Osteoblast (primary cell): Measurements from ENCODE around the gene LHFPL6. TPM values are rescaled to one million over a fixed set of nuclear protein-coding genes. Genes with fewer than 3 reads are reported as not detected.

Experiments
- DNase-seq: peaks from one replicate; pipeline ENCODE4 v3.0.0; 2011; ENCODE audit warnings: low spot score, mixed read lengths; ENCODE audit not compliant: insufficient read length; ENCODE audit errors: missing footprints
- H2AFZ ChIP-seq: 2 replicates; pipeline ENCODE4 v1.6.0; 2011; ENCODE audit warnings: mild to moderate bottlenecking, low read length
- H3K27ac ChIP-seq: 2 replicates; pipeline ENCODE4 v1.5.1; 2011; ENCODE audit warnings: mild to moderate bottlenecking, low read depth, low read length, moderate library complexity
- H3K27me3 ChIP-seq: 2 replicates; pipeline ENCODE4 v1.6.0; 2012; ENCODE audit warnings: mild to moderate bottlenecking, control low read depth, inconsistent platforms, low read length, moderate library complexity; ENCODE audit not compliant: insufficient read depth
- H3K36me3 ChIP-seq: 2 replicates; pipeline ENCODE4 v1.5.1; 2011; ENCODE audit warnings: mild to moderate bottlenecking, low read length, control low read depth, moderate library complexity; ENCODE audit not compliant: insufficient read depth
- H3K4me1 ChIP-seq: 2 replicates; pipeline ENCODE4 v1.5.1; 2011; ENCODE audit warnings: mild to moderate bottlenecking, low read length, control low read depth, moderate library complexity; ENCODE audit not compliant: insufficient read depth
- H3K4me2 ChIP-seq: 2 replicates; pipeline ENCODE4 v1.6.0; 2011; ENCODE audit warnings: mild to moderate bottlenecking, low read length; ENCODE audit not compliant: insufficient read depth
- H3K4me3 ChIP-seq: fragments of 200-600 bp; sonication (generic); 3 replicates; pipeline ENCODE4 v1.5.1; 2012; ENCODE audit warnings: mild to moderate bottlenecking, low read length, inconsistent platforms; ENCODE audit not compliant: insufficient read depth
- H3K79me2 ChIP-seq: 2 replicates; pipeline ENCODE4 v1.6.0; 2012; ENCODE audit warnings: mild to moderate bottlenecking, low read length, control low read depth, inconsistent platforms; ENCODE audit not compliant: insufficient read depth
- H3K9me3 ChIP-seq: 2 replicates; pipeline ENCODE4 v1.5.1; 2011; ENCODE audit warnings: low read depth, low read length, control low read depth
- H4K20me1 ChIP-seq: 2 replicates; pipeline ENCODE4 v1.6.0; 2012; ENCODE audit warnings: mild to moderate bottlenecking, low read length, control low read depth; ENCODE audit not compliant: insufficient read depth
- total RNA-seq: library from RNA; depleted of rRNA; stranded (reverse); fragments of >200 nt; gene quantifications from 2 replicates; pipeline ENCODE4 v1.2.3, GENCODE V29; 2012
- TF ChIP-seq, protein P1 (sequence below): IDR thresholded peaks from 2 replicates; pipeline ENCODE4 v1.5.1; 2011; ENCODE audit warnings: mild to moderate bottlenecking, low read depth, low read length, moderate library complexity; ENCODE audit errors: extremely low read depth

Gene LHFPL6
- total RNA-seq, 1 donor: 112 TPM

DNA sequence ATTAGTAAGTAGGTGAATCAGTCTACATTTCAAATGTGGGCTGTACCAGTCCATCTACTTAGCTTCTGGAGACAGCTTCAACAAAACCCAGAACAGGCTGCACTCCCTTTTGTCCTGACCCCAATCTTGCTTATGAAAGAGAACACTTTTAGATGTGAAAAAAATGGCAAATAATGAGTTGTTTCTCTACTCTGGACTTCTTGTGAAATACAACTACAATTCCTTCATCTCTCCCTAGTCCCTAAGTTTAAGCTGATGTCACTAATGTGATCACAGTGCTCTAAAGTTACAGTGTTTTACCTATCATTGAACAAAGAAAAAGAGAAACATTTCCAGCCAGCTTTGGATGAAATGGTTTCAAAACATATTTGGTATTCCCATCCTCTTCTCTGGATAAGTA is 183.9 kb downstream of the LHFPL6 start:
- Histone ChIP-seq H3K4me3 (no peak overlapping the region), H3K27ac (no peak overlapping the region)
- TF ChIP-seq, protein P1, sequence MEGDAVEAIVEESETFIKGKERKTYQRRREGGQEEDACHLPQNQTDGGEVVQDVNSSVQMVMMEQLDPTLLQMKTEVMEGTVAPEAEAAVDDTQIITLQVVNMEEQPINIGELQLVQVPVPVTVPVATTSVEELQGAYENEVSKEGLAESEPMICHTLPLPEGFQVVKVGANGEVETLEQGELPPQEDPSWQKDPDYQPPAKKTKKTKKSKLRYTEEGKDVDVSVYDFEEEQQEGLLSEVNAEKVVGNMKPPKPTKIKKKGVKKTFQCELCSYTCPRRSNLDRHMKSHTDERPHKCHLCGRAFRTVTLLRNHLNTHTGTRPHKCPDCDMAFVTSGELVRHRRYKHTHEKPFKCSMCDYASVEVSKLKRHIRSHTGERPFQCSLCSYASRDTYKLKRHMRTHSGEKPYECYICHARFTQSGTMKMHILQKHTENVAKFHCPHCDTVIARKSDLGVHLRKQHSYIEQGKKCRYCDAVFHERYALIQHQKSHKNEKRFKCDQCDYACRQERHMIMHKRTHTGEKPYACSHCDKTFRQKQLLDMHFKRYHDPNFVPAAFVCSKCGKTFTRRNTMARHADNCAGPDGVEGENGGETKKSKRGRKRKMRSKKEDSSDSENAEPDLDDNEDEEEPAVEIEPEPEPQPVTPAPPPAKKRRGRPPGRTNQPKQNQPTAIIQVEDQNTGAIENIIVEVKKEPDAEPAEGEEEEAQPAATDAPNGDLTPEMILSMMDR: no peak

DNA sequence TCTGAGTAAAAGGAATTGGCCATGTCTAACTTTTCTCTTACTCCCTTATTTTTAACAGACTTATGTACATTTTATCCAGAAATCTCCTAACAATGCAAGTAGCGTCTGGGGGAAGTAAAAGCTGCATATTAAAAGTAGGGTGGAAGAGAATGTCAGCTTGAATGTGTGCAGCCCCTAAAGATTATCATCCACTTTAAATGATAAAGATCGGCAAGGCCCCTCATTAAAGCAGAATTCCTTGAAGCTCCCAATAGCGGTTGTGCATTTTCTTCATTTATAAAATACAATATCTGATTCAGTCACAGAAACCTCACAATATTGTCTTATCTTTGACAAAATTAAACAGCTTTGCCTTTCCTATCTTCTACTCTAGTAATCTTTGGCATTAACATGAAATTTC is 184.6 kb downstream of the LHFPL6 start:
- H3K4me3 ChIP-seq: no peak overlapping the region
- no peak overlapping the region for H3K27ac ChIP-seq
- H3K4me1 ChIP-seq: peaks cover 24% of the 10 kb centered on the region
- H3K4me2 ChIP-seq: no peak overlapping the region
- H3K79me2 ChIP-seq: peaks cover 2% of the 10 kb centered on the region
- TF ChIP-seq, protein P1: no peak
- H4K20me1 ChIP-seq: no peaks in the 10 kb centered on the region
- no peaks in the 10 kb centered on the region for H3K27me3 ChIP-seq
- H3K36me3 ChIP-seq: no peaks in the 10 kb centered on the region
- no peaks in the 10 kb centered on the region for H3K9me3 ChIP-seq
- H2AFZ ChIP-seq: no peak overlapping the region
- no peak for DNase-seq

More for the DNA sequence above, 183.9 kb downstream of the LHFPL6 start:
- Histone ChIP-seq H3K9me3 (no peaks in the 10 kb centered on the region), H3K4me2 (no peak overlapping the region), H4K20me1 (no peaks in the 10 kb centered on the region), H3K79me2 (peaks cover 2% of the 10 kb centered on the region), H3K27me3 (no peaks in the 10 kb centered on the region), H3K4me1 (peaks cover 24% of the 10 kb centered on the region), H3K36me3 (no peaks in the 10 kb centered on the region), H2AFZ (no peak overlapping the region)
- DNase-seq: no peak

DNA sequence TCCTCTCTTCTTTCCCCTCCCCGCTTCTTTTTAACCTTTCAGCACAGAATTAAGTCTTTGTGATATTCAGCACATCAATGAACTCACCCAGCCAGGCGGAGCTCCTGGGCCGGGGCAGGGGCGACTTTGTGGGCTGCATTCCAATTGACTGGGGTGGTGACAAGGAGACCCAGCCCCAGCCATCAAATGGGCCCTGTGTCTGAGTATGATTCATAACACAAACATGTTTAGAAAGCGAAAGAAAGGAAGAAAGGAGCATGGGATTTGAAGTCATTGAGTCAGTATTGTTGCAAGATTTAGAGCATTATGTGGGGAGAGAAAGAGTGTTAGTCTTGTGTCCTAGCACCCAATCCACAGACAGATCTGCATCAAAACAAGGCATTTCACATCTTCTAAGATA is 185.3 kb downstream of the LHFPL6 start:
- H3K27ac ChIP-seq: peak overlapping the region; percentile 54
- peak overlapping the region; percentile 52 for H2AFZ ChIP-seq
- no peaks in the 10 kb centered on the region for H4K20me1 ChIP-seq
- peaks cover 2% of the 10 kb centered on the region for H3K79me2 ChIP-seq
- H3K36me3 ChIP-seq: no peaks in the 10 kb centered on the region
- H3K27me3 ChIP-seq: no peaks in the 10 kb centered on the region
- H3K4me3 ChIP-seq: peak overlapping the region; percentile 72
- TF ChIP-seq, protein P1: no peak
- H3K4me1 ChIP-seq: peaks cover 24% of the 10 kb centered on the region
- H3K4me2 ChIP-seq: peak overlapping the region; percentile 83
- peak; percentile 66 for DNase-seq
- H3K9me3 ChIP-seq: no peaks in the 10 kb centered on the region

DNA sequence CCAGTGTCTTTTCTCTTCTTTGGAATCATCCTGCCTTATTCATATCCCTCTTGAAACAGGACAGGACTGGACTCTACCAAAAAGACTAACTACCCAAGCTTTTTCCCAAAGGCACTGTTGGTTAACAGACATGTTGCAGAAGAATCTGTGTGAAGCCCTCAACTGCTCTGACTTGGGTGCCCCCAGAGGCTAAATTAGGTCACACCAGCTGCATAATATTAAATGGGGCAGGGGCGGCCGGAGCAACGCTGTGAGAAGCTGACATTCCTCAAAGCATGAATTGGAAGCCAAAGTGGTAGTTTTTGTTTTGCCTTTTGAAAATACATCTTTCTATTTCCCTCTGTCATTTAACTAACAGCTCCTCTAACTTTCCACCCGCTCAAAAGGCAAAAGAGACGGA is 185.9 kb downstream of the LHFPL6 start:
- H3K27me3 ChIP-seq: no peaks in the 10 kb centered on the region
- H4K20me1 ChIP-seq: no peaks in the 10 kb centered on the region
- TF ChIP-seq, protein P1: peak; percentile 44
- H3K79me2 ChIP-seq: peaks cover 2% of the 10 kb centered on the region
- no peak for DNase-seq
- peak overlapping the region; percentile 83 for H3K4me2 ChIP-seq
- H2AFZ ChIP-seq: peak overlapping the region; percentile 52
- H3K27ac ChIP-seq: peak overlapping the region; percentile 54
- H3K4me3 ChIP-seq: peak overlapping the region; percentile 72
- H3K36me3 ChIP-seq: no peaks in the 10 kb centered on the region
- H3K4me1 ChIP-seq: peaks cover 24% of the 10 kb centered on the region
- H3K9me3 ChIP-seq: no peaks in the 10 kb centered on the region
